GM12878 (cell line): ENCODE data around the gene CCL22.

Source experiments
- CTCF ChIP-seq, 3 experiments: IDR thresholded peaks in 2 of 3; conservative IDR thresholded peaks in 1 of 3; 2 replicates each; pipeline ENCODE4 v1.5.1; 2011; ENCODE audit warnings: low read depth in 3 of 3, low read length in 3 of 3, mild to moderate bottlenecking in 3 of 3, control low read depth in 2 of 3, moderate library complexity in 2 of 3, inconsistent platforms in 1 of 3, mixed read lengths in 1 of 3; ENCODE audit not compliant: control insufficient read depth in 2 of 3, insufficient read depth in 1 of 3; ENCODE audit errors: extremely low read depth in 1 of 3
- POLR2A ChIP-seq: IDR thresholded peaks from 2 replicates; pipeline ENCODE4 v1.6.1; 2011; ENCODE audit warnings: low read depth, mild to moderate bottlenecking, low read length

- no peak for TF ChIP-seq CTCF (IDR thresholded peaks at IDR 0.05 in 2 of 3, conservative IDR thresholded peaks at IDR 0.05 in 1 of 3; ENCODE audit: control insufficient read depth in 2 of 3, extremely low read depth in 1 of 3, insufficient read depth in 1 of 3, low read depth in 3 of 3, low read length in 3 of 3)
- TF ChIP-seq POLR2A: no peak
Observed at GRCh38 chr16:57316390-57317017, 42.1 kb upstream of the CCL22 start.
